ENCODE results near the gene ZNF723.
"Not testable (repeated sequence)": the region's sequence is repeated elsewhere in the genome, so short reads cannot be mapped to it uniquely, and the experiment has no call there.

ZNF723 gene

DNA sequence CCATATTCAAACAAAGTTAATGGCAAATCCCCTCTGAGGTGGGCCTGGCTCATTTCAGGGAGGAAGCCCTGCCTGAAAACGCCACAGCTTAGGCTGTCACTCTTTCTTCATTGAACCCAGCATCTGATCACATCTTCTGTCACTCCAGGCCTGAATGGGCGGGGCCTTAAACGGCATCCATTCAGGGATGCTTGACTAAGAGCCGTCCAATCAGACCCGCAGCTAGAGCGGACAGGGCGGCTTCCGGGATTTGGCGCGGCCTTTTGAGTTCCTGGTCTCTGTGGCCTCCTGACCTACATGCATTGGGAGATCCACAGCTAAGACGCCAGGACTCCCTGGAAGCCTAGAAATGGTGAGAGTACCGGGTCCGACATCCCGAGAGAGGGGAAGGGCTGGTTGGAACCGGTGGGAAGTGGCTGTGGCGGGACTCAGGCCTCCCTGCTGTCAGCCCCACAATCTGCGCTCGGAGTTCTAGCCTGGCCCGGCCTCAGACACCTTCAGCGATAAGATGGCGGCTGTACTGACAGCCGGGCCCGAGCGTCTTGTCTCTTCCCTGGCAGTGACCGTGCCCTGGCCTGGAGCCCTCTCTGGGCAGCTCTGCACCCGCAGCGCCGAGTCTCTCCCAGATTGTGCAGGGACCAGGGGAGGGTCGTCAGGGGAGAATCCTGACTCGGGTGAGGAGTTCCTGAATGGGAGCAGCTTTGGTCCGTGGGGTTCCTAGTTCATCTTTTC is at the start of gene ZNF723:
Gene ZNF723 (plus strand): TSS at position 261 of the 732 bp plus-strand sequence. CDS start 89 bp downstream, at position 350.
- H3K27ac ChIP-seq = no peak within 1 kb of the TSS
- CTCF ChIA-PET = no interaction called here
- TF ChIP-seq, protein P1, sequence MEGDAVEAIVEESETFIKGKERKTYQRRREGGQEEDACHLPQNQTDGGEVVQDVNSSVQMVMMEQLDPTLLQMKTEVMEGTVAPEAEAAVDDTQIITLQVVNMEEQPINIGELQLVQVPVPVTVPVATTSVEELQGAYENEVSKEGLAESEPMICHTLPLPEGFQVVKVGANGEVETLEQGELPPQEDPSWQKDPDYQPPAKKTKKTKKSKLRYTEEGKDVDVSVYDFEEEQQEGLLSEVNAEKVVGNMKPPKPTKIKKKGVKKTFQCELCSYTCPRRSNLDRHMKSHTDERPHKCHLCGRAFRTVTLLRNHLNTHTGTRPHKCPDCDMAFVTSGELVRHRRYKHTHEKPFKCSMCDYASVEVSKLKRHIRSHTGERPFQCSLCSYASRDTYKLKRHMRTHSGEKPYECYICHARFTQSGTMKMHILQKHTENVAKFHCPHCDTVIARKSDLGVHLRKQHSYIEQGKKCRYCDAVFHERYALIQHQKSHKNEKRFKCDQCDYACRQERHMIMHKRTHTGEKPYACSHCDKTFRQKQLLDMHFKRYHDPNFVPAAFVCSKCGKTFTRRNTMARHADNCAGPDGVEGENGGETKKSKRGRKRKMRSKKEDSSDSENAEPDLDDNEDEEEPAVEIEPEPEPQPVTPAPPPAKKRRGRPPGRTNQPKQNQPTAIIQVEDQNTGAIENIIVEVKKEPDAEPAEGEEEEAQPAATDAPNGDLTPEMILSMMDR (conservative IDR thresholded peaks at IDR 0.05; ENCODE audit: low read depth) = no peak
- POLR2A ChIA-PET (ENCODE audit: low non-redundant PET) = no interaction called here
- DNase-seq (ENCODE audit: low spot score) = no peak

DNA sequence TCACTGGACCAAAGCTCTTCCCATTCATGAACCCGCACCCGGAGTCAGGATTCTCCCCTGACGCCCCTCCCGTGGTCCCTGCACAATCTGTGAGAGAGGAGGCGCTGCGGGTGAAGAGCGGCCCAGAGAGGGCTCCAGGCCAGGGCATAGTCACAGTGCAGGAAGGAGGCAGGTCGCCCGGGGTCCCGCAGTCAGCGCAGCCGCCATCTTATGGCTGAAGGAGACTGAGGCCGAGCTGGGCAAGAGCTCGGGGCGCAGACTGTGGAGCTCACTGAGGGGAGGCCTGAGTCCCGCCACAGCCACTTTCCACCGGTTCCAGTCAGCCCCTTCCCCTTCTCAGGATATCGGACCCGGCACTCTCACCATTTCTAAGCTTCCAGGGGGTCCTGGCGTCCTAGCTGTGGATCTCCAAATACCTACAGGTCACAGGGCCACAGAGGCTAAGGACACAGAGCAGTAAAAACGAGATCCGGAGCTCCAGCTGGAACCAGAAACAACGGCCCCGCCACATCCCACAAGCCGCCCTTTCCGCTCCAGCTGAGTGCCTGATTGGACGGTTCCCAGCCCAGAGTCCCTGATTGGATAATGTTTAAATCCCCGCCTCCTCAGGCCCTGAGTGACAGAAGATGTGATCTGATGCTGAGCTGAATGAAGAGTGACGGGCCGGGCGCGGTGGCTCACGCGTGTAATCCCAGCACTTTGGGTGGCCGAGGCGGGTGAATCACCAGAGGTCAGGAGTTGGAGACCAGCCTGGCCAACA is 48.3 kb upstream of the ZNF723 start, which contains the start of gene ZNF99:
Gene ZNF99 (minus strand): TSS at position 501 of the 760 bp plus-strand sequence. CDS start 135 bp downstream, at position 366.
- CTCF ChIA-PET = no interaction called here
- POLR2A ChIA-PET (ENCODE audit: low non-redundant PET) = no interaction called here
- TF ChIP-seq, protein P1 (conservative IDR thresholded peaks at IDR 0.05; ENCODE audit: low read depth) = no peak
- no peak within 1 kb of the TSS for H3K27ac ChIP-seq
- DNase-seq (ENCODE audit: low spot score) = no peak

DNA sequence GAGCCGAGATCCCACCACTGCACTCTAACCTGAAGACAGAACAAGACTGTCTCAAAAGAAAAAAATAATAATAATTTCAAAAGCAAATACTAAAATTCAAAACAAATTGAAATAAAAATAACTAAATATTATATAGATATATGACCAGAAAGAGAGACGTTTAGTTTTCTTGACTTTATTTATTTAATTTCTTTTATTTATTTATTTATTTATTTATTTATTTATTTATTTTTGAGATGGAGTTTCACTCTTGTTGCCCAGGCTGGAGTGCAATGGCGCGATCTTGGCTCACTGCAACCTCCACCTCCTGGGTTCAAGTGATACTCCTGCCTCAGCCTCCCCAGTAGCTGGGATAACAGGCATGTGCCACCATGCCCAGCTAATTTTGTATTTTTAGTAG is 39.2 kb upstream of the ZNF723 start:
- DNase-seq (ENCODE audit: low spot score); H3K27ac ChIP-seq; POLR2A ChIA-PET (ENCODE audit: low non-redundant PET); CTCF ChIA-PET: not testable (repeated sequence)

DNA sequence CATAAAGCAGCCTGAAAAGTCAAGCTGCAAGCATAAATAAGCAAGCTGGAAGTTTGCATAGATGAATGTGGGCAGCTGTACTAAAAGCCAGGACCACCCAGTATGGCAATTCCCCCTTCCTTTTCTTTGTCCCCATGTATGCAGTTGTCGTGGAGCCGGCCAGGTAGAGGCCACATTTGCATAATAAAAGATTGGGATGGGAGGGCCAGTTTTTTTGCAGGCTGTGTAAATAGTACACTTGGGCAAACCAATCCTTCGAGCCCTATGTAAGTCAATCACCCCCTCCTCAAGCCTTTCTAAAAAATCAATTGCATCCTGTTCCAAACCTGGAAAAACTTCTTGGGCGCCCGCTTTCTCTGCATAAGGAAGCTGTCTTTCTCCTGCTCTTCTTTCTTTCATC is 35.1 kb upstream of the ZNF723 start:
- ChIA-PET POLR2A (ENCODE audit: low non-redundant PET) (no interaction called here), CTCF (no interaction called here)
- DNase-seq (ENCODE audit: low spot score) = no peak
- TF ChIP-seq, protein P1 (conservative IDR thresholded peaks at IDR 0.05; ENCODE audit: low read depth) = no peak
- H3K27ac ChIP-seq = no peak overlapping the region

DNA sequence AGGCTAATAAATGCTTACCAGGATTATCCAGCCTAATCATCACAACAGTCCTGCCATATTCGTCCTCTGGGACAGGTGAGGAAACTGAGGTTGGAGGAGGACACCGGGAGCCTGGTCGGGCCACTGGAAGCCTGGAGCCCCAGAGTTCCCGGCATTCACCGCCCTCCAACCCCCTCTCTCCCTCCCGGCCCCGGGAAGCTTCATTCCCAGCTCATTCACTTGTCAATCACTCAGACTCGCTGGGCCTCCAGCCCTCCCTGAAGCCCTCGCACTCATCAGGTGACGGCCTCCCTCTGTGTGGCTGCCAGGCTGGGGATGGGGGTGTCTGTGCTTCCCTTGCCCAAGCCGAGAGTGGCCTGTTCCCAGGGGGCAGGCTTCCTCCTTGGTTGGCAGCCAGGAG is 25.7 kb upstream of the ZNF723 start:
- H3K27ac ChIP-seq = no peak overlapping the region
- DNase-seq (ENCODE audit: low spot score) = no peak
- CTCF ChIA-PET = no interaction called here
- TF ChIP-seq, protein P1 (conservative IDR thresholded peaks at IDR 0.05; ENCODE audit: low read depth) = no peak
- POLR2A ChIA-PET (ENCODE audit: low non-redundant PET) = no interaction called here

DNA sequence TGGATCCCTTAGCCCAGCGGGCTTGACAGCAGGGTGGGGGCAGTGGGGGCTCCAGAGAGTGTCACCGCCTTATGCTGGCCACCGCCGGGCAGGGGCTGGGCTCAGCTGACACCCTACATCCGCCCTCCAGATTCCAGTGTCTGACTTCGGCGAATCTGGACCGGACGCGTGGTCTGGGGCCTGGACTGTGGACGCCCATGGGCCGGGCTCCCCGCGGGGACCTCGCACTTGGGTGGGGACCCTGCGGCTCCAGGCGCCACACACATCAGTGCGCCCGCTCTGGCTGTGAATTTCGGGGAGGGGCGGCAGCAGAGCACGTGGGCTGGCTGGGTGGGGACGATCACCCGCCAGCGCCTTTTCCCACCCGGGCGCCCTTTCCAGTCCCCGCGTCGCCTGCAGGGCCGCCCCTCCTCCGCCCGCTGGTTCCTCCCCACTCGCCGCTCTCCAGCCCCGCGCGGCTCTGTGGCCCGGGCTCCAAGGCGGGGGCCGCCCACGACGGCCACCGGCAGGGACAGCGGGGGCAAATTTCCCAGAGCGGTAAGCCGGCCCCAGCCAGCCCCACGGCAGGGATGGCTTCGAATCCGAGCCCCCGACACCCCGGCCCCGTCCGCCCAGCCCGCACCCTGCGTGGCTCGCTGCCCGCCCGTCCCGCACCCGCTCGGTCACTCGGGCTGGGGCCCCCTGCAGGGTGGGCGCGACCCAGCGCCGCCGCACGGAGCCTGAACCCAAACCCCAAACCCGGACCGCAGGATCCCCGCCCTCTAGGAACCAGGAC is 24.8 kb upstream of the ZNF723 start:
- ChIA-PET POLR2A (ENCODE audit: low non-redundant PET) (no interaction called here), CTCF (no interaction called here)
- TF ChIP-seq, protein P1 (conservative IDR thresholded peaks at IDR 0.05; ENCODE audit: low read depth) = no peak
- H3K27ac ChIP-seq = no peak overlapping the region
- no peak for DNase-seq (ENCODE audit: low spot score)
